HG03469 (cell line): Measurements from ENCODE around the gene EXO5.
"Not testable (repeated sequence)": the region's sequence is repeated elsewhere in the genome, so short reads cannot be mapped to it uniquely, and the experiment has no call there.

Source experiments
- ATAC-seq: cut with Tn5 transposase; IDR thresholded peaks from one replicate; pipeline ENCODE4 v1.9.1; 2021; ENCODE audit warnings: mild to moderate bottlenecking, moderate library complexity, moderate number of reproducible peaks; ENCODE audit not compliant: unreplicated experiment

EXO5 gene, protein sequence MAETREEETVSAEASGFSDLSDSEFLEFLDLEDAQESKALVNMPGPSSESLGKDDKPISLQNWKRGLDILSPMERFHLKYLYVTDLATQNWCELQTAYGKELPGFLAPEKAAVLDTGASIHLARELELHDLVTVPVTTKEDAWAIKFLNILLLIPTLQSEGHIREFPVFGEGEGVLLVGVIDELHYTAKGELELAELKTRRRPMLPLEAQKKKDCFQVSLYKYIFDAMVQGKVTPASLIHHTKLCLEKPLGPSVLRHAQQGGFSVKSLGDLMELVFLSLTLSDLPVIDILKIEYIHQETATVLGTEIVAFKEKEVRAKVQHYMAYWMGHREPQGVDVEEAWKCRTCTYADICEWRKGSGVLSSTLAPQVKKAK

DNA sequence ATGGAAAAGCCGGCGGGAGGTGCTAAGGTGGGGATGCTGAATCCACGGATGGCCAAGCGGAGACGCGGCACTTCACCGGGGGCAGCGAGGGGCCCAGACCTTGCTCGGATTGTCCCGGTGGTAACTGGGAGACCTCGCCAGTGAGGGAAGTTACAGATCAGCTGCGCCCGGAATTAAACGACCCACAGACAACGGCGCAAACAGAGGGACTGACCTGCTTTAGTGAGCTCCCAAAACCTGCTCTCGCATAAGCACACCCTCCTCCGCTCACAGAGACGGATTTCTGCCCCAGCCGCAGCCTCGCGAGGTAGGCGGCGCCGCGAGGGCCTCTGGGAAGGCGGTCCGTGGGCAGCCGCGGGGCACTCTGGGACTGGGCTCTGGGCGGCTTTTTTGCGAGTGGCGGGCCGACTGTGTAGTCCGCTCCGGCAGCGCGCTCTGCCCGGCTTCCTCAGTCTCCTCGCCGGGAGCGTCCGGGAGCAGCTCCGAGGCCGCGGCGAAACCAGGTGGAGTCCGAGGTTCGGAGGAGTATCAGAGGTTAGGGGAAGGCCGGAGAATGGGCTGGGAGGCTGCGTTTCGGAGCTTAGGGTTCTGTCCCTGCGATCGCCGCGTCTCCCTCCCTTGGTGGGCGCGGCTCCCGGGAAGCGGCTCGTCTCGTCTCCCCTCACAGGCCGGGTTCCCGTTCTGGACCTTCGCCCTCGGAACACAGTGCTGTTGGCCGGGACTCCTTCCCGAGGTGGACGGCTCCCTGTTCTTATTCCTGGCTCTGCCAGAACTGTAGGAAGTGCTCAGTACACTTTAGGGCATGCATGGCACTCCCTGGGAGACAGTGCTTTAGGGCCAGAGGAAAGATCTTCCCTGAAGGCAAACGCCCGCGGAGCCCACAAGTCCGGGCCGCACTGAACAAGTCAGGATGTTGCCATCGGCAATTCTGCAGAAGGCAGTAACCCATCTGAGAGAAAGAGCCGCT lies at the start of gene EXO5:
TSS of gene EXO5 (plus strand) at position 393 of the 967 bp plus-strand sequence. CDS start 5,778 bp downstream, outside the sequence.
- peak; percentile 65 for ATAC-seq

- no peak for ATAC-seq
Measured at GRCh38 chr1:40462956-40463590, 45.5 kb upstream of the EXO5 start.

DNA sequence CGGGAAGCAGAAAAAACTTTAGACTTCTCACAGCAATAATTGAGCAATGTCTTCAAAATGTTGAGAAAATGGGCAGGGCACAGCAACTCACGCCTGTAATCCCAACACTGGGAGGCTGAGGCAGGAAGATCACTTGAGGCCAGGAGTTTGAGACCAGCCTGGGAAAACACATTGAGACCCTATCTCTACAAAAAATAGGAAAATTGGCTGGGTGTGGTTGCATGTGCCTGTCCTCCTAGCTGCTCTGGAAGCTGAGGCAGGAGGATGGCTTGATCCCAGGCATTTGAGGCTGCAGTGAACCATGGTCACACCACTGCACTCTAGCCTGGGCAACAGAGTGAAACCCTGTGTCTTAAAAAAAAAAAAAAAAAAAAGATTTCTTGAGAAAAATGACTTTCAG lies 39.2 kb upstream of the EXO5 start:
- ATAC-seq, result no peak

- ATAC-seq, result no peak
Measured at GRCh38 chr1:40475268-40475667, 33.3 kb upstream of the EXO5 start.

GRCh38 chr1:40476924-40477677 lies 31.5 kb upstream of the EXO5 start, which contains the start of gene ZFP69:
Gene ZFP69 (plus strand): TSS chr1:40477290. CDS start chr1:40479362, 2,072 bp downstream.
- ATAC-seq, result no peak

- no peak for ATAC-seq
Measured at GRCh38 chr1:40477678-40478053, 30.9 kb upstream of the EXO5 start.

- no peak for ATAC-seq
Measured at GRCh38 chr1:40478276-40478675, 30.3 kb upstream of the EXO5 start.

DNA sequence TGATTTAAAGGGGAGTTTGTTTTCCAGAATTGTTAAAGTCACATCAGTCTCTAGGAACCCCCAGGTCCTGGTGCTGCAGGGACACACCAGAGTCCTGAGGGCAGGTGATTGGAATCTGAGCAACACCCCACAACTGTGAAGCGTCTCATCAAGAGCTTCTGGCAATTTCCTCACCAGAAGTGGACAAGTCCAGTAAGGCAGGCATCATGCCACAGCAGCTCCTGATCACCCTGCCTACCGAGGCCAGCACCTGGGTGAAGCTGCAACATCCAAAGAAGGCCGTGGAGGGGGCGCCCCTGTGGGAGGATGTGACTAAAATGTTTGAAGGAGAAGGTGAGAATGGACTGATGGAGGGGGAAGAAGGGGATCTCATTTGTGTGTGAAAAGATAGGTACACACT lies 29.4 kb upstream of the EXO5 start:
- ATAC-seq, result no peak

DNA sequence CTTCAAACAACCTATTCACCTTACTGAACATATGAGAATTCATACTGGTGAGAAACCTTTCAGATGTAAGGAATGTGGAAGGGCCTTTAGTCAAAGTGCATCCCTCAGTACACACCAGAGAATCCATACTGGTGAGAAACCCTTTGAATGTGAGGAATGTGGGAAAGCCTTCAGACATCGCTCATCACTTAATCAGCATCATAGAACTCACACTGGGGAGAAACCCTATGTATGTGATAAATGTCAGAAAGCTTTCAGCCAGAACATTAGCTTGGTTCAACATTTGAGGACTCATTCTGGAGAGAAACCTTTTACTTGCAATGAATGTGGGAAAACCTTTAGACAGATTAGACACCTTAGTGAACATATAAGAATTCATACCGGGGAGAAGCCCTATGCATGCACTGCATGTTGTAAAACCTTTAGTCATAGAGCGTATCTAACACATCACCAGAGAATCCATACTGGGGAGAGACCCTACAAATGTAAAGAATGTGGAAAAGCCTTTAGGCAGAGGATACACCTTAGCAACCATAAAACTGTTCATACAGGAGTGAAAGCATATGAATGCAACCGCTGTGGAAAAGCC lies 13.2 kb upstream of the EXO5 start:
- ATAC-seq, result no peak

GRCh38 chr1:40502651-40503050 lies 5.9 kb upstream of the EXO5 start:
- ATAC-seq, result not testable (repeated sequence)

DNA sequence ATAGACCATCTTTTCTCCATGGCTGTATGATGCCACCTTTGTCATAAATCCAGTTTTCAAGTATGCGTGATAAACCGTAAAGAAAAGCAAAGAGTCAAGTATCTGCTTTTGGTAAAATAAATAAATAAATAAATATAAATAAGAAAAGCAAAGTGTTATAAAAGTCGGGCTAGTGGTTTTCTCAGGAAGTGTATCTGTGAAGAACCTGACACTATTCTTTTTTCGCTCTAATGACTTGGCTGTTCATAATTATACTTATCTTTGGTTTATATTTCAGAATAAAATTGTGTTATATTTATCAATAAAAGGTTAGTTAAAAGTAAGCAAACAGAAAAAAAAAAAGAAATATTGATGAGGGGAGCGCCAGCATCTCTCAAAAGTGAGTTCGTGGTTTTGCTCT lies 594 bp upstream of the EXO5 start:
- ATAC-seq, result no peak

DNA sequence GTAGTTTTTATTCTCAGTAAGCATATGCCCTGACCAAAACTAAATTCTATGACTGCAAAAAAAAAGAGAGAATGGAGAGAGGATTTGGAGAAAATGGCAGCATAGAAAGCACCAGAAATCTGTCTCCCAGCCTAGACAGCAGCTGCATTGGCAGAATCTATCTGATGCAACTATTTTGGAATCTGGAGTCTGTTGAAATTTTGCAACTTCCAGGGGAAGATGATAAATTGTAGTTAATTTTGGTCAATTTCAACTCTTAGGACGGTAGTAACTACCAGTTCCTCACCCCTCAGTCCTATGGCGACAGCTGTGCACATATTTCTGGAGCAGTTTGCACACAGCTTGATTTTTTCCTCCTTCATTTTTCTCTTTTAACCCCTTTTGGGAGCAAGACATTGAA lies 10.9 kb downstream of the EXO5 start:
- no peak for ATAC-seq

DNA sequence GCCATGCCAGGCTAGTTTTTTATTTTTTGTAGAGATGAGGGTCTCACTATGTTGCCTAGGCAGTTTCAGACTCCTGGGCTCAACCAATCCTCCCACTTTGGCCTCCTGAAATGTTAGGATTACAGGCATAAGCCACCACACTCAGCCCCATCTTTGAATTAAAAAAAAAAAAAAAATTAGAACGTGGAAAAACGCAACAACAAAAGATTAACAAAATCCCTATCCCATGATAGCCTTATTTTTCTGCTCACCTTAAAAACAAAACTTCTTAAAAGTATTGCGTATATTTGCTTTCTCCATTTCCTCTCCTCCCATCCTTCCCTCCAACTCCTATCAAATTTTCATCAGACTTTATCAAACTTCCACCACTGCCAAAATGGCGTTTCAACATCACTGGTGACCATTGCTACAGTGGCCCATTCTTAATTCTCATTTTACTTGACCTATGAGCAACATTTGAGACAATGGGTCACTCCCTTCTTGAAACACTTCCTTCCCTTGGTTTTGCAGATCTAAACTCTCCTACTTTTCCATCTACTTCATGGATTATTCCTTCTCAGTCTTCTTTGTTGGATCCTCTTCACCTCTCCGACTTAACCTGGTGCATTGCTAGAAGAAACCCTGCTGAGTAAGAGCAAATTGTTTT lies 22.3 kb downstream of the EXO5 start:
- no peak for ATAC-seq

DNA sequence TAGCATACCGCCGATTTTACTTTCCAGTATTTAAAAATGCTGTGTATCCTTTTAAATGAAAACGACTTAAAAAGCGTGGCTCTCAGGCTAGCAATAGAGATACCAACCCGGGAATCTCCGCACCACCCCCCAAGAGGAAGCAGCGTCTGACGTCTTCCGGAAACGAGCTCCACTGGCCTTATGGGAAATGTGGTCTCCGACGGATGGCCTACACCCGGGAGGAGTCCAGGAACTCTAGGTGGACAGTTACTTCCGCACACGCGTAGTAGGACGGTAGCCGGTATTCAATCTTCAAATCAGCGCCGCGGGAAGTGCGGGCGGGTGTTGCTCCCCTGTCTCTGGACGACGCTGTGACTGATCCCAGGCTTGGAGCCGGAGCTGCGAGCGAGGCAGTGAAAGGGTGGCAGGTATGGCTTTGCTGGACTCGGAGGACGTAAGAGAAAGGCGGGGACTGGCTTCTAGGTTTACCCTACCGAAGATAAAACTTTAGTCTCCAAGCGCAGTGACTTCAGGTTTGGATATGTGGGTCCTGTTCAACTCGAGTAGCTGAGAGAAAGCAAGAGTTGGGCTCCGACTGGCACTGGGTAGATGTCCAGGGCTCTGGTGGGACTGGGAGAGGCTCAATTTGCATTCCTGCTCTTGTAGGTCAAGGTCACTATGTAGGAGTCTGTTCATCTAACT lies 23.0 kb downstream of the EXO5 start, which contains the start of gene ZNF684:
TSS of gene ZNF684 (plus strand) at position 257 of the 681 bp plus-strand sequence. CDS start 1,530 bp downstream, outside the sequence.
- ATAC-seq, result peak; percentile 86

DNA sequence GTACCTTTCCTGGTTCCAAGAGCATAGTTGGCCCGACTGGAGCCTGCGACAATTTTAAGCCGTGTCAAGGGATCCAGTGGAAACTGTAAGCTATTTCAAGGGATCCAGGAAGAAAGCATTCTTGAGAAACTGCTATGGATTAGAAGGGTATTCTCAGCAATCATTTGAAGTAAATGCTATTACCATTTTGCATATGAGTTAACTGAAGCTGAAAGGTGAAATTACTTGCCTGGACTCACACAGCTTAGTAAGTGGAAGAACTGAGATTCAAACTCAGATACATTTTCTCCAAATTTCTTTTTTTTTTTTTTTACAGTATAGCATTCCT lies 23.5 kb downstream of the EXO5 start:
- no peak for ATAC-seq

- no peak for ATAC-seq
Measured at GRCh38 chr1:40532844-40533424, 24.4 kb downstream of the EXO5 start.

GRCh38 chr1:40534589-40534988 lies 26.0 kb downstream of the EXO5 start:
- ATAC-seq, result no peak

DNA sequence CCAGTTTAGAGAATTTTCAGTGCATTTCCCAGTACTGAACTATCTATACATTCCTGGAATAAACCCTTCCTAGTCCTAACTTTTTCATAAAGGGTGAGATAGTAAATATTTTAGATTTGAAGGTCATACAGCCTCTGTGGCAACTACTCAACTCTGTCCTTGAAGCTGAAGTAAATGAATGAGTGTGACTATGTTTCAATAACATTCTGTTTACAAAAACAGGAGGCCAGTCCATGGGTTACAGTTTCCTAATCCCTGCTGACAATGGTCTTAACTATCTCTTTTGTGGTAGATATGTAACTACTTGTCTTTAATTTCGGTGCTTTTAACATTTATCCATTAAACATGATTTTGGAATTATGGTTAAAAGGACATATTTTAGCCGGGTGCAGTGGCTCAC lies 27.2 kb downstream of the EXO5 start:
- ATAC-seq, result no peak

DNA sequence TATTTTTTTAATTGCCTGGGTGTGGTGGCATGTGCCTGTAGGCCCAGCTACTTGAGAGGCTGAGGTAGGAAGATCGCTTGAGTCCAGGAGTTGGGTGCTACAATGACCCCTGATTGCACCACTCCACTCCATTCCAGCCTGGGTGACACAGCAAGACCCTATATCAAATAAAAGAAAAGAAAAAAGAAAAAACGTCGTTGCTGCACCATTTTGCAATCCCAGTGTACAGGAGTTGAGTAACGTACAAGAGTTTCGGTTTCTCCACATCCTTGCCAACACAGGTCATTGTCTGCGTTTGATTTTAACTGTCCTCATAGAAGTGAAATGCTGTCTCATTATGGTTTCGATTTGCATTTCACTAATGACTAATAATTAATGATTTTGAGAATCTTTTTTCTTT lies 30.8 kb downstream of the EXO5 start:
- ATAC-seq, result no peak
